RWPE1 (cell line): ENCODE data around the gene ADAMTS17.

Experiments
- CTCF ChIA-PET: fragments of 350-600 bp; sonication (Branson Sonifier 250); formaldehyde crosslinking; extraction: SDS; loops from one replicate; lab custom pipeline; 2021; lab: Yijun Ruan, JAX
- POLR2A ChIA-PET: fragments of 400-600 bp; formaldehyde crosslinking; extraction: SDS; loops from one replicate; lab custom pipeline; 2020; ENCODE audit warnings: antibody characterized with exemption; ENCODE audit not compliant: low non-redundant PET; lab: Yijun Ruan, JAX
- DNase-seq: peaks from one replicate; pipeline ENCODE4 v3.0.0; 2012; ENCODE audit warnings: low spot score
- H3K27ac ChIP-seq: fragments of 450-650 bp; 2 replicates; pipeline ENCODE4 v1.5.1; 2017
- CTCF ChIP-seq: fragments of 450-650 bp; conservative IDR thresholded peaks from 2 replicates; pipeline ENCODE4 v1.5.1; 2017; ENCODE audit warnings: low read depth, mild to moderate bottlenecking

ADAMTS17 gene

GRCh38 chr15:100297812-100298211 lies 44.0 kb downstream of the ADAMTS17 start:
- TF ChIP-seq CTCF: no peak
- no peak for DNase-seq
- CTCF ChIA-PET: no interaction called here
- H3K27ac ChIP-seq: no peak overlapping the region
- POLR2A ChIA-PET: no interaction called here

GRCh38 chr15:100295939-100296565 lies 45.7 kb downstream of the ADAMTS17 start:
- no peak overlapping the region for H3K27ac ChIP-seq
- no peak for TF ChIP-seq CTCF
- DNase-seq: no peak
- POLR2A ChIA-PET: no interaction called here
- CTCF ChIA-PET: no interaction called here

- CTCF ChIA-PET: no interaction called here
- DNase-seq: no peak
- no peak for TF ChIP-seq CTCF
- H3K27ac ChIP-seq: no peak overlapping the region
- POLR2A ChIA-PET: no interaction called here
These were observed 49.8 kb downstream of the ADAMTS17 start for GRCh38 chr15:100292010-100292409.

- CTCF ChIA-PET: no interaction called here
- no peak for TF ChIP-seq CTCF
- DNase-seq: no peak
- no peak overlapping the region for H3K27ac ChIP-seq
- POLR2A ChIA-PET: no interaction called here
These were observed 50.7 kb downstream of the ADAMTS17 start for GRCh38 chr15:100291106-100291505.

- no peak for DNase-seq
- ChIA-PET CTCF (interaction anchor here (0.7 kb wide), 1 partner anchor 809 kb away, joined by 3 read pairs; no protein-coding TSS in a partner anchor), POLR2A (no interaction called here)
- no peak for TF ChIP-seq CTCF
- no peak overlapping the region for H3K27ac ChIP-seq
These were observed 56.0 kb downstream of the ADAMTS17 start for GRCh38 chr15:100285641-100286295.

- DNase-seq: no peak
- CTCF ChIA-PET: interaction anchor here (1.1 kb wide), 1 partner anchor 54 kb away, joined by 9 read pairs; no protein-coding TSS in a partner anchor
- POLR2A ChIA-PET: no interaction called here
- TF ChIP-seq CTCF: no peak
- peak overlapping the region; percentile 54 for H3K27ac ChIP-seq
These were observed 57.1 kb downstream of the ADAMTS17 start for GRCh38 chr15:100284701-100285100.
